Measurements from ENCODE around the gene SGK1.
"Not testable (repeated sequence)": the region's sequence is repeated elsewhere in the genome, so short reads cannot be mapped to it uniquely, and the experiment has no call there.

The SGK1 gene

GRCh38 chr6:134185277-134185676 is 132.6 kb downstream of the SGK1 start:
- no peak for DNase-seq

- no peak for DNase-seq
Observed at GRCh38 chr6:134183844-134184243, 134.1 kb downstream of the SGK1 start.

GRCh38 chr6:134182528-134182927 is 135.4 kb downstream of the SGK1 start:
- DNase-seq, result no peak

- DNase-seq, result not testable (repeated sequence)
Observed at GRCh38 chr6:134181726-134182125, 136.2 kb downstream of the SGK1 start.

- not testable (repeated sequence) for DNase-seq
Observed at GRCh38 chr6:134181251-134181650, 136.7 kb downstream of the SGK1 start.

GRCh38 chr6:134180540-134180939 is 137.4 kb downstream of the SGK1 start:
- not testable (repeated sequence) for DNase-seq

- DNase-seq, result peak; percentile 92 to 95
Observed at GRCh38 chr6:134178161-134179044, 139.5 kb downstream of the SGK1 start.

GRCh38 chr6:134177753-134178160 is 140.2 kb downstream of the SGK1 start:
- DNase-seq, result peak; percentile 72 to 85

GRCh38 chr6:134177236-134177635 is 140.7 kb downstream of the SGK1 start:
- peak; percentile 40 to 61 for DNase-seq

- DNase-seq, result peak; percentile 59 to 72
Observed at GRCh38 chr6:134176264-134176975, 141.5 kb downstream of the SGK1 start.

GRCh38 chr6:134175532-134176263 is 142.2 kb downstream of the SGK1 start:
- peak; percentile 54 to 60 for DNase-seq

GRCh38 chr6:134174672-134175531 is 143.0 kb downstream of the SGK1 start:
- peak; percentile 96 to 98 for DNase-seq

- peak; percentile 89 to 94 for DNase-seq
Observed at GRCh38 chr6:134173936-134174671, 143.8 kb downstream of the SGK1 start.

GRCh38 chr6:134173366-134173725 is 144.6 kb downstream of the SGK1 start:
- peak; percentile 40 to 43 for DNase-seq

GRCh38 chr6:134172706-134173365 is 145.1 kb downstream of the SGK1 start:
- peak; percentile 25 to 39 for DNase-seq

- DNase-seq, result peak; percentile 45 to 60
Observed at GRCh38 chr6:134172020-134172705, 145.7 kb downstream of the SGK1 start.

GRCh38 chr6:134171517-134171916 is 146.4 kb downstream of the SGK1 start:
- DNase-seq, result peak; percentile 45 to 52

GRCh38 chr6:134170844-134171243 is 147.1 kb downstream of the SGK1 start:
- peak; percentile 41 to 43 for DNase-seq

GRCh38 chr6:134169871-134170486 is 147.9 kb downstream of the SGK1 start:
- peak; percentile 37 to 49 for DNase-seq

Measured in inflammatory macrophage (primary cell).